Thyroid gland (tissue), 4 donors: ENCODE data around the gene NPPC. TPM values are rescaled to one million over a fixed set of nuclear protein-coding genes. Genes with fewer than 3 reads are reported as not detected.

Experiments used
- DNase-seq, 2 donors: peaks; one replicate each; pipeline ENCODE4 v3.0.0-alpha.2; 2019
- H3K27ac ChIP-seq, 3 donors: fragments of 200-600 bp; sonication (generic); 1 replicate in 2 of 3; 2 replicates in 1 of 3; pipeline ENCODE4 v1.5.1; 2016 to 2019; ENCODE audit warnings: mild to moderate bottlenecking in 1 of 3, moderate library complexity in 1 of 3
- H3K27me3 ChIP-seq: fragments of 200-600 bp; sonication (generic); one replicate; pipeline ENCODE4 v1.5.1; 2019
- H3K36me3 ChIP-seq, 2 donors: fragments of 200-600 bp; sonication (generic); one replicate each; pipeline ENCODE4 v1.5.1; 2016 to 2019
- H3K4me1 ChIP-seq, 2 donors: fragments of 200-600 bp; sonication (generic); one replicate each; pipeline ENCODE4 v1.5.1; 2017 to 2019
- H3K4me3 ChIP-seq, 3 donors: fragments of 200-600 bp; sonication (generic); replicated peaks in 1 of 3; 1 replicate in 2 of 3; 2 replicates in 1 of 3; pipeline ENCODE4 v1.5.1; 2016; ENCODE audit warnings: mild to moderate bottlenecking in 1 of 3
- H3K9me3 ChIP-seq: fragments of 200-600 bp; sonication (generic); one replicate; pipeline ENCODE4 v1.5.1; 2017
- CTCF ChIP-seq, 6 experiments: fragments of 200-600 bp in 3 of 6; fragments of 450-650 bp in 3 of 6; sonication (generic) in 3 of 6; IDR thresholded peaks; one replicate each; pipeline ENCODE4 v1.5.1; 2016 to 2019; ENCODE audit warnings: antibody characterized with exemption in 6 of 6, mild to moderate bottlenecking in 2 of 6, inconsistent platforms in 1 of 6, moderate library complexity in 1 of 6
- POLR2A ChIP-seq, 2 donors: fragments of 450-650 bp; IDR thresholded peaks; one replicate each; pipeline ENCODE4 v1.6.1; 2017; ENCODE audit warnings: antibody characterized with exemption in 2 of 2, mild to moderate bottlenecking in 2 of 2, moderate library complexity in 1 of 2
- WGBS, 2 donors: methylation state at CpG; one replicate each; pipeline ENCODE4 v1.1.5; 2017; 5-methylcytosine and 5-hydroxymethylcytosine counted together
- intact Hi-C: fragments of 100-400 bp; cut with DNase I; formaldehyde crosslinking; loops from one replicate; pipeline ENCODE4 v1.15.1; 2023
- total RNA-seq, 4 donors: library from RNA; depleted of rRNA; stranded (reverse); fragments of >200 nt; gene quantifications; one replicate each; pipeline ENCODE4 v1.2.3, GENCODE V29; 2016

The NPPC gene
- total RNA-seq, 4 donors from 2014 or later, result not detected

- H3K36me3 ChIP-seq, result no peaks in the 10 kb centered on the region
- no peak overlapping the region for H3K4me3 ChIP-seq
- no peak for DNase-seq
- H3K9me3 ChIP-seq, result no peaks in the 10 kb centered on the region
- TF ChIP-seq CTCF (IDR thresholded peaks at IDR 0.05) (no peak), POLR2A (IDR thresholded peaks at IDR 0.05) (no peak)
- no peaks in the 10 kb centered on the region for H3K27me3 ChIP-seq
- H3K4me1 ChIP-seq, result peaks cover 20% of the 10 kb centered on the region in 2 donors
- intact Hi-C loops, result no loop called here
- 26 to 28% methylated on average over 1 of the region's 1 CpG for WGBS, 2 donors
- H3K27ac ChIP-seq, result no peak overlapping the region
Measured at GRCh38 chr2:231965102-231965501, 38.9 kb upstream of the NPPC start.

GRCh38 chr2:231961349-231962166 is 35.4 kb upstream of the NPPC start, which contains the start of gene DIS3L2:
Gene DIS3L2, plus strand, starts transcription at chr2:231961713. Its CDS starts 53,215 bp downstream, at chr2:232014928.
- TF ChIP-seq POLR2A (IDR thresholded peaks at IDR 0.05) (peak in 1 of 2 donors; percentile 46), CTCF (IDR thresholded peaks at IDR 0.05) (no peak)
- intact Hi-C loops, result no loop called here
- peak within 1 kb of the TSS; percentile 72 to 87 (median 78) for H3K27ac ChIP-seq
- no peaks in the 10 kb centered on the region for H3K36me3 ChIP-seq
- no peaks in the 10 kb centered on the region for H3K9me3 ChIP-seq
- H3K27me3 ChIP-seq, result no peaks in the 10 kb centered on the region
- peak; percentile 81 for DNase-seq
- peak within 1 kb of the TSS; percentile 45 to 97 (median 79) for H3K4me3 ChIP-seq
- H3K4me1 ChIP-seq, result peaks cover 20% of the 10 kb centered on the region in 2 donors
- 0 to 1% methylated on average over 31 to 33 of the region's 83 CpGs for WGBS, 2 donors

- Histone ChIP-seq H3K4me1 (peaks cover 20% of the 10 kb centered on the region in 2 donors), H3K36me3 (no peaks in the 10 kb centered on the region), H3K4me3 (peak overlapping the region; percentile 45 to 97 (median 79)), H3K9me3 (no peaks in the 10 kb centered on the region), H3K27me3 (no peaks in the 10 kb centered on the region), H3K27ac (peak overlapping the region in 2 of 3 donors; percentile 78 to 87)
- TF ChIP-seq CTCF (IDR thresholded peaks at IDR 0.05) (no peak), POLR2A (IDR thresholded peaks at IDR 0.05) (no peak)
- DNase-seq, result no peak
- WGBS, 2 donors, result 56 to 59% methylated on average over 18 of the region's 18 CpGs
- intact Hi-C loops, result no loop called here
Measured at GRCh38 chr2:231960810-231961348, 34.7 kb upstream of the NPPC start.

GRCh38 chr2:231957913-231958763 is 31.9 kb upstream of the NPPC start:
- Histone ChIP-seq H3K4me3 (no peak overlapping the region), H3K9me3 (no peaks in the 10 kb centered on the region), H3K36me3 (no peaks in the 10 kb centered on the region), H3K27ac (no peak overlapping the region), H3K27me3 (no peaks in the 10 kb centered on the region), H3K4me1 (peaks cover 14 to 15% of the 10 kb centered on the region in 2 donors)
- intact Hi-C loops, result no loop called here
- DNase-seq, result no peak
- 79 to 81% methylated on average over 4 of the region's 4 CpGs for WGBS, 2 donors
- no peak for TF ChIP-seq CTCF (IDR thresholded peaks at IDR 0.05)
- TF ChIP-seq POLR2A (IDR thresholded peaks at IDR 0.05), result no peak
